ENCODE measurements around the gene SLC30A4.

GRCh38 chr15:45523166-45523460 lies 558 bp upstream of the SLC30A4 start:
- no peak for TF ChIP-seq CTCF (IDR thresholded peaks at IDR 0.05)
- no peak for TF ChIP-seq POLR2A (IDR thresholded peaks at IDR 0.05)
